ENCODE data around the gene TRMT11.

The TRMT11 gene

DNA sequence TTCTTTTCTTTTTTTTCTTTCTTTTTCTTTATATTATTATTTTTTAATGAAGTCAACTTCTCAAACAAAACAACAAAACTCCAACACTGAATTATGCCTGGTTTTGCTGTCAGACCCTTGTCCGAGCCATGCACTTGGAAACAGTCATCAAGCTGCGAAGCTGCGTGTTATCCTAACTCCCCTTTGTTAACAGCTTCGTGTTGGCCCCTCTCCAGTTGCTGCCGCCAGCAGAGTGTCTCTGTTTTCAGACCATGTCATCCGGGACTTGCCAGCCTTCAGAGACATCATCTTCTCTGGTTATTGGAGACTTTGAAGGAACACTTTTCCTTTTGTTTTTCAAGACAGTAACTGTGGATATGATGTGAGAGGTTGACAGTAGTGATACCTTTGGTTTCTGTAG is 83.1 kb downstream of the TRMT11 start:
- in situ Hi-C loops (cut with MboI; ENCODE audit: low sequenced_read_pairs), result no loop called here

GRCh38 chr6:126071000-126071647 is 84.8 kb downstream of the TRMT11 start:
- in situ Hi-C loops (cut with MboI; ENCODE audit: low sequenced_read_pairs), result no loop called here

GRCh38 chr6:126072172-126072571 is 85.8 kb downstream of the TRMT11 start:
- in situ Hi-C loops (cut with MboI; ENCODE audit: low sequenced_read_pairs), result no loop called here

- in situ Hi-C loops (cut with MboI; ENCODE audit: low sequenced_read_pairs), result no loop called here
These were observed 86.5 kb downstream of the TRMT11 start for GRCh38 chr6:126072834-126073233.

GRCh38 chr6:126075335-126076071 is 89.2 kb downstream of the TRMT11 start:
- in situ Hi-C loops (cut with MboI; ENCODE audit: low sequenced_read_pairs), result no loop called here

- in situ Hi-C loops (cut with MboI; ENCODE audit: low sequenced_read_pairs), result no loop called here
These were observed 90.8 kb downstream of the TRMT11 start for GRCh38 chr6:126076992-126077664.

DNA sequence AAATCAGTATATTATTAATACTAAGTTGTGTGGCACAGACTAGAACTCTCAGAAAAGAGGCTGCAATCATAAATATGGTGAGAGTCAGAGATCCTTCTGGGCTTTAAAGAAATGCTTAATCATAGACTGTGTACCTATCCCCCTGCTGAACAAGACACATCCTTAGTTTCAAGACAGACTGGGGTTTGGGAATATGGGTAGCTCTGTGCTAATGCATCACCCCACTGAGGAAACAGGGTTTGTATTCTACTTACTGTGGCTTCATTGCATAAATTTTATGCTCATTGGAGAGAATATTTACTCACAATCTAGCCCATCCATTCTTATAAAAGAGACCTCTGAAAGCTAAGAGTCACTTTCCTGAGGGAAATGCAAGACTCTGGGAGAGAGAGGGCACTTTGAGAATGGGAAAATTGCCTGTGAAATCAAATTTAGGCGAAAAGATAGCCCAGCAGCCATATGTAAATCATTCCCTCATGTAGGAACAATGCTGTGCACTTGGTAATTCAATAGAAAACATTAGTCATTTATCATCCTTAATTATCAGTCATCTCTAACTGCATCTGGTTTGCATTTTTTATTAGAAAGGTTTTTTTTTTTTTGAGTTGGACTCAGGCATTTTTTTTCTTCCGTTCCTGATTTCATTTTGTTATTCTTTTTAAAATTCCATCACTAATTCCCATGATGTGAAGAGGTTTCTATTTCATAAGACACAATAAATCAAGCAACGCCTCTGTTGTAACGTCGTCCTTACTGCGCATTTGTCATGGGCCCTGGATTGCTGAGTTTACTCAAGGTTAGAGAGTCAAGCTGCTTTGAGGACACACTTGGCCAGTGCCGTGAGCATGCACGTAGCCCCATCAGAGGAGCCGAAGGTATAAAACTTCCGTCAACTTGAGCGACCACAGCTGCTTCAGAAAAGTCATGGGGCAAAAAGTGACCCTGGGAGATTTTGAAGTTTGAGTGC is 91.8 kb downstream of the TRMT11 start:
- in situ Hi-C loops (cut with MboI; ENCODE audit: low sequenced_read_pairs), result no loop called here

DNA sequence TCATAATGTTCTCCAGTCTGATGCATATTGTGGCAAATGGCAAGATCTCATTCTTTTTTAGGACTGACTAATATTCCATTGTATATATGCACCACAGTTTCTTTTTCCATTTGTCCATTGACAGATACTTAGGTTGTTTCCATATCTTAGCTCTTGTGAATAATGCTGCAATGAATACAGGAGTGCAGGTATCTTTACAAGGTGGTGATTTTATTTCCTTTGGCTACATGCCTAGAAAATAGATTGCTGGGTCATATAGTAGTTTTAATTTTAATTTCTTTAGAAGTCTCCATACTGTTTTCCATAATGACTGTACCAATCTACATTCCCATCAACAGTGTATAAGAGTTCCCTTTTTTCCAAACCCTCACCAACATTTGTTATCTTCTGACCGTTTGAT is 97.5 kb downstream of the TRMT11 start:
- in situ Hi-C loops (cut with MboI; ENCODE audit: low sequenced_read_pairs), result no loop called here

- in situ Hi-C loops (cut with MboI; ENCODE audit: low sequenced_read_pairs), result no loop called here
These were observed 100.2 kb downstream of the TRMT11 start for GRCh38 chr6:126086560-126086959.
